Keratinocyte (primary cell): ENCODE data around the gene AOAH.

Experiments used
- EZH2 ChIP-seq: IDR thresholded peaks from one replicate; pipeline ENCODE4 v1.6.1; 2012; ENCODE audit warnings: inconsistent platforms, mild to moderate bottlenecking, low read length, moderate library complexity
- TF ChIP-seq, protein P1 (sequence below), 3 experiments: IDR thresholded peaks in 1 of 3; conservative IDR thresholded peaks in 1 of 3; optimal IDR thresholded peaks in 1 of 3; 2 replicates in 2 of 3; 3 replicates in 1 of 3; pipeline versions ENCODE3 to v1.5.1; 2011; ENCODE audit warnings: low read length in 3 of 3, mild to moderate bottlenecking in 3 of 3, moderate library complexity in 2 of 3, control low read depth in 1 of 3, inconsistent platforms in 1 of 3; ENCODE audit not compliant: insufficient read depth in 2 of 3; ENCODE audit errors: extremely low read depth in 1 of 3

DNA sequence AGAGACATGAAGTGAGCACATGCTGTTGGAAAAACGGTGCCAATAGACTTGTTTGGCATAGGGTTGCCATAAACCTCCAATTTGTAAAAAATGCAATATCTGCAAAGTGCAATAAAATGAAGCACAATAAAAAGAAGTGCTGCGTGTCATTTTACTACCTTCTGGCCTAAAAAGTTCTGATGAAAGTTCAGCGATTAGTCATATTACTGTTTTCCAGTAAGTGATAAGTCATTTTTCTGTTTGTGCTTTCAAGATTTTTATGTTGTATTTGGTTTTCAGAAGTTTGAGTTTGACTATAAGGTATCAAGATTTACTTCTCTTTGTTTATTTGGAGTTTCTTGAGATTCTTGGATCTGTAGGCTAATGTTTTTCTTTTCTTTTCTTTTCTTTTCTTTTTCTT lies 16.8 kb downstream of the AOAH start:
- TF ChIP-seq, protein P1, sequence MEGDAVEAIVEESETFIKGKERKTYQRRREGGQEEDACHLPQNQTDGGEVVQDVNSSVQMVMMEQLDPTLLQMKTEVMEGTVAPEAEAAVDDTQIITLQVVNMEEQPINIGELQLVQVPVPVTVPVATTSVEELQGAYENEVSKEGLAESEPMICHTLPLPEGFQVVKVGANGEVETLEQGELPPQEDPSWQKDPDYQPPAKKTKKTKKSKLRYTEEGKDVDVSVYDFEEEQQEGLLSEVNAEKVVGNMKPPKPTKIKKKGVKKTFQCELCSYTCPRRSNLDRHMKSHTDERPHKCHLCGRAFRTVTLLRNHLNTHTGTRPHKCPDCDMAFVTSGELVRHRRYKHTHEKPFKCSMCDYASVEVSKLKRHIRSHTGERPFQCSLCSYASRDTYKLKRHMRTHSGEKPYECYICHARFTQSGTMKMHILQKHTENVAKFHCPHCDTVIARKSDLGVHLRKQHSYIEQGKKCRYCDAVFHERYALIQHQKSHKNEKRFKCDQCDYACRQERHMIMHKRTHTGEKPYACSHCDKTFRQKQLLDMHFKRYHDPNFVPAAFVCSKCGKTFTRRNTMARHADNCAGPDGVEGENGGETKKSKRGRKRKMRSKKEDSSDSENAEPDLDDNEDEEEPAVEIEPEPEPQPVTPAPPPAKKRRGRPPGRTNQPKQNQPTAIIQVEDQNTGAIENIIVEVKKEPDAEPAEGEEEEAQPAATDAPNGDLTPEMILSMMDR (optimal IDR thresholded peaks at IDR 0.05 in 1 of 3, IDR thresholded peaks at IDR 0.05 in 1 of 3, conservative IDR thresholded peaks at IDR 0.05 in 1 of 3; ENCODE audit: extremely low read depth in 1 of 3, insufficient read depth in 2 of 3, low read length in 3 of 3), result no peak
- TF ChIP-seq EZH2, result no peak
